KOPT-K1 (cell line): ENCODE data around the gene ADCK2.
"Not testable (repeated sequence)": the region's sequence is repeated elsewhere in the genome, so short reads cannot be mapped to it uniquely, and the experiment has no call there.

Source experiments
- H3K27ac ChIP-seq: fragments of 200-600 bp; sonication (generic); 2 replicates; pipeline ENCODE4 v1.5.1; 2016; ENCODE audit warnings: antibody characterized with exemption, mild to moderate bottlenecking, low read depth, low read length; ENCODE audit not compliant: poor library complexity, severe bottlenecking
- H3K36me3 ChIP-seq: fragments of 200-600 bp; sonication (generic); 2 replicates; pipeline ENCODE4 v1.5.1; 2017; ENCODE audit warnings: antibody characterized with exemption, mild to moderate bottlenecking, low read length, moderate library complexity; ENCODE audit not compliant: insufficient read depth
- H3K9me3 ChIP-seq: fragments of 200-600 bp; sonication (generic); 2 replicates; pipeline ENCODE4 v1.5.1; 2017; ENCODE audit warnings: antibody characterized with exemption, low read length, mild to moderate bottlenecking; ENCODE audit not compliant: insufficient read depth, poor library complexity, severe bottlenecking

The ADCK2 gene

DNA sequence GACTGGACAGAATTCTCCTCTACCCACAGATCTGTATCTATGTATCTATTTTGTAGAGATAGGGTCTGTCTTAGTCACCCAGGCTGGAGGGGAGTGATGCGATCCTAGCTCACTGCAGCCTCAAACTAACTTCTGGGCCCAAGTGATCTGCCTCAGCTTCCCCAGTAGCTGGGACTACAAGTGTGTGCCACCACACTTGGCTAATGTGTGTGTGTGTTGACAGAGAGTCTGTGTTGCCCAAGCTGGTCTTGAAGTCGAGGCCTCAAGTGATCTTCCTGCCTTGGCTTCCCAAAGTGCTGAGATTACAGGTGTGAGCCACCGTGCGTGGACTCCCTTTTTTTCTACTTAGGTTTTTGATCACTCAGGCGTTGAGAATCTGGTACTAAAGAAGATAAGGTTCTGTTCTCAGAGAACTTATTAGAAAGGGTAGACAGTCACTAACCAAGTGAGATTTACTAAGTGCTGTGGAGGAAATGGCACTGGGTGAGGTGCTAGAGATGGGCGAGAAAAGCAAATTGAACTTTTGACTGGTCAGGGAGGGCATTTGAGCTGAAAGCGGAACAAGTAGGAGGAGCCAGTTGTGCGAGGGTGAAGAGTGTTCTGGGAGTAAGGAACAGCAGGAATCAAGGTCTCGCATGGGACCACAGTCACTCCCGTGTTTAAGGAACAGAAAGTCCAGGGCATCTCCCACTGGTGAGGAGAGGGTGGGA, 41.7 kb downstream of the ADCK2 start:
- no peak overlapping the region for H3K27ac ChIP-seq
- H3K9me3 ChIP-seq, result no peaks in the 10 kb centered on the region
- no peaks in the 10 kb centered on the region; the same call in 1 of the 2 replicates for H3K36me3 ChIP-seq

DNA sequence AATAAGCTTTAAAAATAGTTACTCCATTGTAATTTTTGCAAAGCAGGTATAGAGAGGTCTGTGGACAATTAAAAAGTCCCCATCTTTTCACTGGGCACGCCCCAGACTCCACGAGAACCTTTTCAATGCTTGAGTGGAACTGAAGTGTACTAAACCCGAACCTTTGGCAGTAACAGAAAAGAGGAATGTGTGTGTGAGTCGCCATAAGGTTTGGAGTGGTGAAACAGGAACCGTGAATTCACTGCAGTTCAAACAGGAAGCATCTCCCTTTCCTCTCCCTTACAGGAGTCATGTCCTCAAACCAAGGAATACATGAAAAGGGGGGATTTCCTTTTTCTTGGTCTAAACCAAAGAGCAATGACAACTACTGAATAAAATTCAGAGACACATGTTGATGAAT, 47.0 kb downstream of the ADCK2 start:
- Histone ChIP-seq H3K9me3 (no peaks in the 10 kb centered on the region), H3K27ac (no peak overlapping the region), H3K36me3 (no peaks in the 10 kb centered on the region)

DNA sequence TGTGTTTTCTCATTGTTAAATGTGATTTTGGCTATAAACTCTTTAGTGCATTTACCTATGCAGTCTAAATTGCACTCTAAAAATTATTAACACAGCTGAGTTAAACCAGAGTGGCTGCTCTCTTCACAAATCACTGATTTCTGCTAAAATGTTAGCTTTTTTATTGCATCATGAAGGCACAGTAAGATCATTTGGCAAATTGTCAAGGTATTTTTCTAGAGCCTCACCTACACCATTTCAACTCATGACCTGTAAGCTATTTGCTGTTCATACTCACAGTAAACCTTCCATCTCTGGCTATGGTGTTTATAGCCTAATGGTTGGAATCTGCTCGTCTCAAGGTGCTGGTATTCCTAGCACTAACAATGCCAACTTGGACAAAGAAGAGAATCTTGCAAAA, 49.5 kb downstream of the ADCK2 start:
- H3K9me3 ChIP-seq, result no peaks in the 10 kb centered on the region
- H3K36me3 ChIP-seq, result peaks cover 9% of the 10 kb centered on the region; the same call in 1 of the 2 replicates
- no peak overlapping the region for H3K27ac ChIP-seq

DNA sequence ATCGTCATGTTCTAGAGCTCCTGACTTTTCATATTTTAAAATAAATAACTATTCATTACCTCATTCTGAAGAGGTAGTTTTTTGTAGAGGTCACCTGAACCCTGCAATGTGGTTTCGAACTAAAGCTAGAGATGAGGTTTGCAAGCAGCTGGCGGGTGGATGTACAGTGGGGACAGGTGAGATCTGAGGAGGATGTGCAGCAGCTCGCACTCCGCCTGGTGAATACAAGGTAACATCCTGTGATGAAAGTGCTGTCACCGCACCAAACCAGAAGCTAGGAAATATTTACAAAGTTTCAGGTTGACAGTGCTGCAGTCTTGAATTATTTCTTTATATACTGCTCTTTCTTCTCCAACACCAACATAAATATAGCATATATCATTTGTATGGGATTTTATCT, 50.3 kb downstream of the ADCK2 start:
- H3K36me3 ChIP-seq, result peaks cover 9% of the 10 kb centered on the region; the same call in 1 of the 2 replicates
- H3K27ac ChIP-seq, result no peak overlapping the region
- no peaks in the 10 kb centered on the region for H3K9me3 ChIP-seq

DNA sequence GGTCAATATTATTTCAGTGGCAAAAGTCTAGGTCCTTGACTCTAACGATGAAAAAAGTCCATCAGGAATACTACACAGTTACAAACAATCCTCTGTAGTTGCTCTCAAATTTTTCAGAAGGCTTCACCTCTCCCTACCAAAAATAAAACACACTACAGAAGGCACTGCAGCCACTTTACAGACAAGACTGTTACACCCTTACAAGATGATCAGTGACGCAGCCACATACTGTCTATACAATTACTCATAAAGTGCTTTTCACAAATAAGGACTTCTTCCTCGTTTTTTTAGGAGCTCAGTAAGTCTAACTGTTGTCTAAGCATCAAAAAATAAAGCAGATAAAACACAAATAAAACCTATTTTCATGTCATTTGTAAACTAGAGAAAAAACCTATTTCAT, 50.8 kb downstream of the ADCK2 start:
- peaks cover 9% of the 10 kb centered on the region; the same call in 1 of the 2 replicates for H3K36me3 ChIP-seq
- no peaks in the 10 kb centered on the region for H3K9me3 ChIP-seq
- H3K27ac ChIP-seq, result no peak overlapping the region

DNA sequence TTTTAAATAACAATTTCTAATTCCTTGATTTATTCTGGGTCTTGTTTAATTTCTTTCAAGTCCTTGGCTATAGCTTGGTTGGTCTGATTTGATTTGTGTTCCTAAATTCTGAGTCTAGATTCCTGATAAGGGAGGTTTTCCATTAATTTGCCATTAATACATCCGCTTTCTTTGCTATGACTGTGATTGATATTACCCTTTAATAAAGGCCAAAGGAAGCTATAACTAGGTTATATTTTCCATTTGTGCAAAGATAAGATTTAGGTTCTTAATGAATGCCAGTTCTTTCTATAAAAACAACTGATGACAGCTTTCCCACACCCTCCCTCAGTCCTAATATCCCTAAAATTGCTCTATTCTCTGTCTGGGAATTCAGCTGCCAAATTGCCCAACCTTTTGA, 52.0 kb downstream of the ADCK2 start:
- Histone ChIP-seq H3K27ac (no peak overlapping the region), H3K9me3 (no peaks in the 10 kb centered on the region), H3K36me3 (peaks cover 18% of the 10 kb centered on the region; the same call in 1 of the 2 replicates)

DNA sequence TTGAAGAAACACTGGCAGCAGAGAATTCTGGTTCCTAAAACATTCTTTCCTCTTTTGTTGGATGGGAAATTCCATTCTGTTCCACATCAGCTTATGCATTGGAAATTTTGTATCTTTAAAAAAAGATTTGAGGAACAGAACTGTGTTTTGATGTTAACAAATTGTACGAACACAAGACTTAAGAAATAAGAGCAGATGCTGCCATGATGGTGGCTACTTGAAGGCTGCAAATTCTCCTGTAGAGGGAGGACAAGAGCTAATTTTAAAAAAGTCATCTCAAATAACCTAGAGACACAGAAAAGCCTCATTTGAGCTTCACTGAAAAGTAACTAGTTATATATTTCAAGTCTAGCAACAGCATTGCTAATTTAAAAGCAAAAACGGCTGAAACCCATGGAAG, 53.5 kb downstream of the ADCK2 start:
- H3K9me3 ChIP-seq, result no peaks in the 10 kb centered on the region
- H3K27ac ChIP-seq, result no peak overlapping the region
- H3K36me3 ChIP-seq, result peaks cover 23% of the 10 kb centered on the region

DNA sequence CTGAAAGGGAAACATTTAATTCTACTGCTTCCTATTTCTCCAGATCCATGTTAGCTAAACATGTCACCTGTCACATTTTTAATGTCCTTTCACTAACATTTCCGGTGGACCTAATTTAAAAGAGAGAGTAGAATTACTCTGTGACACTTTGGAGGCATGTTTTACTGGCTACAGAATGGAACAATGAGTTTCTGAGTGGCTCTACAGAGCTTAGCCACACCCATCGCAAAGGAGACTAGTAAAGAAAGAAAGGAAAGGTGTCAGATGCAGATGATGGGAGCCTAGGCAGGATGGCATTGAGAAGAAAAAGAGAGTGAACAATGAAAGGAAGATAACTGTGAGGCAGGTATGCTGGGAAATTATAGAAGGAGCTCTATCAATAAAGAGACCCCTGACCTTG, 59.7 kb downstream of the ADCK2 start:
- Histone ChIP-seq H3K36me3 (peaks cover 20% of the 10 kb centered on the region), H3K27ac (no peak overlapping the region), H3K9me3 (no peaks in the 10 kb centered on the region)

DNA sequence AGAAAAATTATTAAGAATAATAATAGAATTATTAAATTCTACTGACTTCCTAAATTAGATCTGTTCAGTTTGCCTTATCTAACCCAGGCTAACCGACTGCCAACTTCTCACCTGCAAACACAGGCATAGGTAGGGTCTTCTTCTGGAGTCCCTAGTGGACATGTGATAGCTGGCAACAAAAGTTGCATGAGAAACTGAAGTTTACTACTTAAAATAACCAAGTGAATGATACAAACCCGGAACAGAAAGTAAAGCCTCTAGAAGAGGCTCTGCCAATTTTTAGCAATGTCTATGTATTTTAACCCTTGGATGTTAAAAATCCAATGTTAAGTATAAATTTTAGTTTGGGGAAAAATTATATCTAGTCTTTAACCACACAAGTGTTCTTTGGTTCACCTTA, 61.4 kb downstream of the ADCK2 start:
- no peaks in the 10 kb centered on the region for H3K9me3 ChIP-seq
- H3K36me3 ChIP-seq, result peaks cover 33% of the 10 kb centered on the region
- H3K27ac ChIP-seq, result no peak overlapping the region

DNA sequence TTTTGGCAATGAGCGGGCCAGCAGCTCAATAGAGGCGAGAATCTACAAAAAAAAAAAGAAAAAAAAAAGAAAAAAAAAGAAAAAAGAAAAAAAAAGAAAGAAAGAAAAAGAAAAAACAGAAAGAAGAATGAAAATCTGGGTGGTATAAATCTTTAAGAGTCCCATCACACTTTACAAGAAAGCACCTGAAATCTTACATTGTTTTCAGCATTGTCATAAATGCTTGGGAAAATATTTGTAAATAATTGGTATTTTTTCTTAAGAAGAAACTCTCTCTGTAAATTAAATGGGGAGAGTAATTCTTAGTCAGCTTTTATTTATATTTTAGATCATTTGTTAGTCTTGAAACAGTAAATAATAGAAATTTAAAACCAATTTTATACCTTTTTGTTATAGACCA, 62.0 kb downstream of the ADCK2 start:
- Histone ChIP-seq H3K36me3 (peaks cover 32% of the 10 kb centered on the region), H3K27ac (no peak overlapping the region), H3K9me3 (no peaks in the 10 kb centered on the region)

DNA sequence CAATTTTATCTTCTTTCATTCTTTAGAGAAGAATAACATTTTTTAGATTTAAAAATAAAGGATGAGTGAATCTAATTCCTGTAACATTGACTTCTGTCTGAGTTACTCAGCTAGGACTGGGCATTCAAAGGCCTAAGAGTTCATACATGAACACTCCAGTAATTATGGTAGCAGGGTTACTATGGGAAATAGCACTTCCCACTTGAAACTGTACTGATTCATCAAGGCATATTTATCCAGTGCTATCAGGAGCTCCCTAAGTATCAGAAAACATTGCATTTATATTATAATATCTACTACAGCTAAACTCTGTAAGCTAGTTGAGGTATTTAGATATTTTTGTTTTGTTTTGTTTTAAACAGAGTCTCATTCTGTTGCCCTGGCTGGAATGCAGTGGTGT, 65.5 kb downstream of the ADCK2 start:
- H3K36me3 ChIP-seq, result peaks cover 27% of the 10 kb centered on the region
- no peaks in the 10 kb centered on the region for H3K9me3 ChIP-seq
- H3K27ac ChIP-seq, result no peak overlapping the region

DNA sequence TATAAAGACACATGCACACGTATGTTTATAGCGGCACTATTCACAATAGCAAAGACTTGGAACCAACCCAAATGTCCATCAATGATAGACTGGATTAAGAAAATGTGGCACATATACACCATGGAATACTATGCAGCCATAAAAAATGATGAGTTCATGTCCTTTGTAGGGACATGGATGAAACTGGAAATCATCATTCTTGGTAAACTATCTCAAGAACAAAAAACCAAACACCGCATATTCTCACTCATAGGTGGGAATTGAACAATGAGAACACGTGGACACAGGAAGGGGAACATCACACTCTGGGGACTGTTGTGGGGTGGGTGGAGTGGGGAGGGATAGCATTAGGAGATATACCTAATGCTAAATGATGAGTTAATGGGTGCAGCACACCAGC, 70.5 kb downstream of the ADCK2 start:
- peaks cover 17% of the 10 kb centered on the region for H3K36me3 ChIP-seq
- not testable (repeated sequence) for H3K27ac ChIP-seq, H3K9me3 ChIP-seq

DNA sequence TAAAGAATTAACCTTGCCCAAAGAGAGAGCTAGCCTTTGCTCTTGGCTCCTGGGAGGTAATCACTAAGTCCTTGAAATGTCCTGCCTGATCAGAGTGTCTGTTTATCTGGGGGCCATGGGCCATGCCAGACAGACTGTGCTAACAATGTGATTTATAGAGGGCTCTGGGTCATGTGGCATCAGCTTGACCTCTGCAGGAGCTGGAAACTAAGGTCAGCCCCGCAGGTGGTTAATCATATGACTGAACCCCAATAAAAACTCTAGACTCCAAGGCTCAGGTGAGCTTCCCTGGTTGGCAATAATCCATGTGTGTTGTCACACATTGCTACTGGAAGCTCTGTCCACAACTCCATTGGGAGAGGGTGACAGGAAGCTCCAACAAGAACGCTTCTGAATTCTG, 71.3 kb downstream of the ADCK2 start:
- Histone ChIP-seq H3K9me3 (no peaks in the 10 kb centered on the region), H3K36me3 (peaks cover 12% of the 10 kb centered on the region), H3K27ac (no peak overlapping the region)
